NCI-H69 (cell line): ENCODE data around the gene PDHB.

Source experiments
- DNase-seq: peaks from one replicate; lab custom pipeline; 2025; lab: John Stamatoyannopoulos, UW

The PDHB gene

GRCh38 chr3:58398669-58399333, 34.8 kb downstream of the PDHB start:
- no peak for DNase-seq

GRCh38 chr3:58394339-58394738, 39.3 kb downstream of the PDHB start:
- DNase-seq, result no peak

- DNase-seq, result no peak
Observed at GRCh38 chr3:58392181-58392580, 41.5 kb downstream of the PDHB start.

GRCh38 chr3:58391156-58391865, 42.3 kb downstream of the PDHB start:
- DNase-seq, result no peak

GRCh38 chr3:58388550-58389091, 45.0 kb downstream of the PDHB start:
- no peak for DNase-seq

- DNase-seq, result no peak
Observed at GRCh38 chr3:58387650-58388546, 45.7 kb downstream of the PDHB start.

GRCh38 chr3:58386626-58387365, 46.8 kb downstream of the PDHB start:
- no peak for DNase-seq

GRCh38 chr3:58384381-58385090, 49.1 kb downstream of the PDHB start:
- no peak for DNase-seq

- no peak for DNase-seq
Observed at GRCh38 chr3:58383904-58384303, 49.7 kb downstream of the PDHB start.

- no peak for DNase-seq
Observed at GRCh38 chr3:58383476-58383875, 50.2 kb downstream of the PDHB start.

- no peak for DNase-seq
Observed at GRCh38 chr3:58379351-58380073, 54.1 kb downstream of the PDHB start.

- DNase-seq, result no peak
Observed at GRCh38 chr3:58377750-58378149, 55.9 kb downstream of the PDHB start.
